Neural progenitor cell (in vitro differentiated cells): ENCODE results near the gene PRR20C. TPM values are rescaled to one million over a fixed set of nuclear protein-coding genes. Genes with fewer than 3 reads are reported as not detected.
"Not testable (repeated sequence)": the region's sequence is repeated elsewhere in the genome, so short reads cannot be mapped to it uniquely, and the experiment has no call there.

ENCODE experiments used
- DNase-seq: peaks from one replicate; pipeline ENCODE4 v3.0.0-alpha.2; 2016; ENCODE audit warnings: low spot score
- H2AFZ ChIP-seq: fragments of 200-600 bp; sonication (generic); replicated peaks from 2 replicates; pipeline ENCODE4 v1.6.1; 2016; ENCODE audit warnings: antibody characterized with exemption
- H3F3A ChIP-seq: fragments of 200-600 bp; sonication (generic); 2 replicates; pipeline ENCODE4 v1.6.1; 2016; ENCODE audit warnings: antibody characterized with exemption, low read depth
- H3K27ac ChIP-seq: fragments of 200-600 bp; sonication (generic); 2 replicates; pipeline ENCODE4 v1.5.1; 2016; ENCODE audit warnings: mild to moderate bottlenecking
- H3K27me3 ChIP-seq: fragments of 200-600 bp; sonication (generic); 2 replicates; pipeline ENCODE4 v1.6.1; 2016; ENCODE audit warnings: mild to moderate bottlenecking, moderate library complexity
- H3K36me3 ChIP-seq: fragments of 200-600 bp; sonication (generic); 2 replicates; pipeline ENCODE4 v1.5.1; 2016
- H3K4me1 ChIP-seq: fragments of 200-600 bp; sonication (generic); 2 replicates; pipeline ENCODE4 v1.6.1; 2016; ENCODE audit warnings: mixed run types
- H3K4me2 ChIP-seq: fragments of 200-600 bp; sonication (generic); 2 replicates; pipeline ENCODE4 v1.6.1; 2016
- H3K4me3 ChIP-seq: fragments of 200-600 bp; sonication (generic); 2 replicates; pipeline ENCODE4 v1.5.1; 2016
- H3K79me2 ChIP-seq: fragments of 200-600 bp; sonication (generic); 2 replicates; pipeline ENCODE4 v1.6.1; 2016; ENCODE audit warnings: low read depth
- H3K9ac ChIP-seq: fragments of 200-600 bp; sonication (generic); 2 replicates; pipeline ENCODE4 v1.6.1; 2016
- H3K9me3 ChIP-seq: fragments of 200-600 bp; sonication (generic); 2 replicates; pipeline ENCODE4 v1.5.1; 2016; ENCODE audit warnings: low read depth
- H4K20me1 ChIP-seq: fragments of 200-600 bp; sonication (generic); 2 replicates; pipeline ENCODE4 v1.6.1; 2016; ENCODE audit warnings: low read depth
- H3K27ac Mint-ChIP-seq: 3 replicates; pipeline ENCODE4 v1.8.0; 2021; ENCODE audit warnings: mixed read lengths
- H3K27me3 Mint-ChIP-seq: 2 replicates; pipeline ENCODE4 v1.8.0; 2022; ENCODE audit warnings: low read depth, mild to moderate bottlenecking, inconsistent platforms, moderate library complexity, mixed read lengths; ENCODE audit not compliant: insufficient read depth
- H3K36me3 Mint-ChIP-seq: 3 replicates; pipeline ENCODE4 v1.8.0; 2021; ENCODE audit warnings: mixed read lengths
- H3K4me1 Mint-ChIP-seq: 3 replicates; pipeline ENCODE4 v1.8.0; 2021; ENCODE audit warnings: mixed read lengths
- H3K4me3 Mint-ChIP-seq: 3 replicates; pipeline ENCODE4 v1.8.0; 2021; ENCODE audit warnings: mild to moderate bottlenecking, moderate library complexity, mixed read lengths
- H3K9me3 Mint-ChIP-seq: 3 replicates; pipeline ENCODE4 v1.8.0; 2020; ENCODE audit warnings: mixed read lengths
- CTCF ChIP-seq: fragments of 200-600 bp; sonication (generic); IDR thresholded peaks from 2 replicates; pipeline ENCODE4 v1.5.1; 2017; ENCODE audit warnings: antibody characterized with exemption, mild to moderate bottlenecking
- EZH2 ChIP-seq: fragments of 200-600 bp; sonication (generic); IDR thresholded peaks from 2 replicates; pipeline ENCODE4 v1.6.1; 2017; ENCODE audit warnings: antibody characterized with exemption, mild to moderate bottlenecking, moderate library complexity
- EZH2phosphoT487 ChIP-seq: fragments of 200-600 bp; sonication (generic); IDR thresholded peaks from 2 replicates; pipeline ENCODE4 v1.6.1; 2017; ENCODE audit warnings: antibody characterized with exemption
- small RNA-seq: library from RNA; depleted of rRNA; stranded (forward); fragments of <200 nt; gene quantifications from one replicate; pipeline ENCODE3, GENCODE V24; 2015
- total RNA-seq: library from RNA; depleted of rRNA; stranded (reverse); fragments of >200 nt; gene quantifications from 2 replicates; pipeline ENCODE4 v1.2.3, GENCODE V29; 2015; ENCODE audit warnings: low replicate concordance

Gene PRR20C
- total RNA-seq, 1 donor from 2014 or later, result not detected

- not testable (repeated sequence) for H3K27ac ChIP-seq, H3K9ac ChIP-seq, H3K4me1 Mint-ChIP-seq, H4K20me1 ChIP-seq, H3K36me3 ChIP-seq, H3K4me2 ChIP-seq, H3K79me2 ChIP-seq, H3K36me3 Mint-ChIP-seq, H3K27me3 ChIP-seq, H3K9me3 Mint-ChIP-seq, H2AFZ ChIP-seq, H3K27ac Mint-ChIP-seq, H3F3A ChIP-seq, H3K27me3 Mint-ChIP-seq, H3K4me3 ChIP-seq, DNase-seq, H3K9me3 ChIP-seq, H3K4me3 Mint-ChIP-seq, H3K4me1 ChIP-seq
Observed at GRCh38 chr13:57148106-57148505, 5.8 kb upstream of the PRR20C start.

GRCh38 chr13:57160332-57160731, 6.5 kb downstream of the PRR20C start, which contains the start of gene PRR20D:
PRR20D (plus strand) TSS chr13:57160632; CDS start chr13:57161019, 387 bp downstream.
- DNase-seq, H3K4me3 Mint-ChIP-seq, H3K4me2 ChIP-seq, H3K9ac ChIP-seq, H3K9me3 Mint-ChIP-seq, H3K27me3 Mint-ChIP-seq, H3K27me3 ChIP-seq, H3K4me1 ChIP-seq, H3K27ac ChIP-seq, H3K4me3 ChIP-seq, H3K79me2 ChIP-seq, H3K9me3 ChIP-seq, H2AFZ ChIP-seq, H3K27ac Mint-ChIP-seq, H3K36me3 ChIP-seq, H3K4me1 Mint-ChIP-seq, H3F3A ChIP-seq, H3K36me3 Mint-ChIP-seq, H4K20me1 ChIP-seq: not testable (repeated sequence)

GRCh38 chr13:57166897-57167296, 13.0 kb downstream of the PRR20C start, which contains the start of gene PRR20E:
PRR20E (plus strand) TSS chr13:57167197; CDS start chr13:57167584, 387 bp downstream.
- H3K4me3 Mint-ChIP-seq, H2AFZ ChIP-seq, H3F3A ChIP-seq, H3K27me3 ChIP-seq, H3K36me3 Mint-ChIP-seq, H3K27ac Mint-ChIP-seq, H3K27ac ChIP-seq, H3K9me3 Mint-ChIP-seq, H3K4me3 ChIP-seq, H3K36me3 ChIP-seq, H3K4me1 Mint-ChIP-seq, H3K79me2 ChIP-seq, H3K4me1 ChIP-seq, H3K9ac ChIP-seq, H4K20me1 ChIP-seq, H3K27me3 Mint-ChIP-seq, H3K9me3 ChIP-seq, DNase-seq, H3K4me2 ChIP-seq: not testable (repeated sequence)

- H3K27me3 ChIP-seq, result no peaks in the 10 kb centered on the region
- H2AFZ ChIP-seq, result no peak overlapping the region
- TF ChIP-seq EZH2phosphoT487 (no peak), CTCF (no peak), EZH2 (no peak)
- no peak overlapping the region for H3K4me2 ChIP-seq
- no peak overlapping the region for H3K9ac ChIP-seq
- Mint-ChIP-seq H3K4me1 (no peaks in the 10 kb centered on the region), H3K27ac (no peak overlapping the region), H3K27me3 (no peaks in the 10 kb centered on the region), H3K9me3 (no peaks in the 10 kb centered on the region), H3K36me3 (no peaks in the 10 kb centered on the region), H3K4me3 (no peak overlapping the region)
- no peaks in the 10 kb centered on the region for H3K79me2 ChIP-seq
- H3K4me3 ChIP-seq, result no peak overlapping the region
- H3K9me3 ChIP-seq, result no peaks in the 10 kb centered on the region
- DNase-seq, result no peak
- H3F3A ChIP-seq, result no peaks in the 10 kb centered on the region
- H3K4me1 ChIP-seq, result no peaks in the 10 kb centered on the region
- H3K27ac ChIP-seq, result no peak overlapping the region
- no peaks in the 10 kb centered on the region for H3K36me3 ChIP-seq
- no peaks in the 10 kb centered on the region for H4K20me1 ChIP-seq
Observed at GRCh38 chr13:57191667-57192066, 37.8 kb downstream of the PRR20C start.

Small RNAs within 50 kb of the gene (small RNA-seq; reads per million reads assigned to genes)
- gene PRR20FP, result not detected

Other genes starting within 250 kb of the PRR20C start
- gene PRR20A, start 13.1 kb upstream of the PRR20C start, total RNA-seq, result not detected in 2 replicates
- not detected in 2 replicates for gene PRR20B, start 6.6 kb upstream of the PRR20C start, total RNA-seq
- gene PRR20D, start 6.6 kb downstream of the PRR20C start, total RNA-seq, result not detected in 2 replicates
- not detected in 2 replicates for gene PRR20E, start 13.1 kb downstream of the PRR20C start, total RNA-seq